Measurements from ENCODE around the gene TAF3.

TAF3 gene

GRCh38 chr10:7944537-7944936 lies 126.2 kb downstream of the TAF3 start:
- H3K4me3 ChIP-seq (ENCODE audit: low read depth, low read length), result no peak overlapping the region
- in situ Hi-C loops (cut with HindIII; ENCODE audit: low sequenced_read_pairs), result no loop called here
- DNase-seq (ENCODE audit: low read depth), result no peak
- TF ChIP-seq, protein P1, sequence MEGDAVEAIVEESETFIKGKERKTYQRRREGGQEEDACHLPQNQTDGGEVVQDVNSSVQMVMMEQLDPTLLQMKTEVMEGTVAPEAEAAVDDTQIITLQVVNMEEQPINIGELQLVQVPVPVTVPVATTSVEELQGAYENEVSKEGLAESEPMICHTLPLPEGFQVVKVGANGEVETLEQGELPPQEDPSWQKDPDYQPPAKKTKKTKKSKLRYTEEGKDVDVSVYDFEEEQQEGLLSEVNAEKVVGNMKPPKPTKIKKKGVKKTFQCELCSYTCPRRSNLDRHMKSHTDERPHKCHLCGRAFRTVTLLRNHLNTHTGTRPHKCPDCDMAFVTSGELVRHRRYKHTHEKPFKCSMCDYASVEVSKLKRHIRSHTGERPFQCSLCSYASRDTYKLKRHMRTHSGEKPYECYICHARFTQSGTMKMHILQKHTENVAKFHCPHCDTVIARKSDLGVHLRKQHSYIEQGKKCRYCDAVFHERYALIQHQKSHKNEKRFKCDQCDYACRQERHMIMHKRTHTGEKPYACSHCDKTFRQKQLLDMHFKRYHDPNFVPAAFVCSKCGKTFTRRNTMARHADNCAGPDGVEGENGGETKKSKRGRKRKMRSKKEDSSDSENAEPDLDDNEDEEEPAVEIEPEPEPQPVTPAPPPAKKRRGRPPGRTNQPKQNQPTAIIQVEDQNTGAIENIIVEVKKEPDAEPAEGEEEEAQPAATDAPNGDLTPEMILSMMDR (IDR thresholded peaks at IDR 0.05; ENCODE audit: low read depth, low read length, missing control alignments), result no peak

GRCh38 chr10:7945034-7945433 lies 126.7 kb downstream of the TAF3 start:
- H3K4me3 ChIP-seq (ENCODE audit: low read depth, low read length), result no peak overlapping the region
- DNase-seq (ENCODE audit: low read depth), result no peak
- in situ Hi-C loops (cut with HindIII; ENCODE audit: low sequenced_read_pairs), result no loop called here
- TF ChIP-seq, protein P1 (IDR thresholded peaks at IDR 0.05; ENCODE audit: low read depth, low read length, missing control alignments), result no peak

GRCh38 chr10:7945469-7946187 lies 127.3 kb downstream of the TAF3 start:
- no peak for DNase-seq (ENCODE audit: low read depth)
- in situ Hi-C loops (cut with HindIII; ENCODE audit: low sequenced_read_pairs), result no loop called here
- H3K4me3 ChIP-seq (ENCODE audit: low read depth, low read length), result no peak overlapping the region
- TF ChIP-seq, protein P1 (IDR thresholded peaks at IDR 0.05; ENCODE audit: low read depth, low read length, missing control alignments), result no peak

- no peak for DNase-seq (ENCODE audit: low read depth)
Measured at GRCh38 chr10:7948371-7949000, 130.2 kb downstream of the TAF3 start.

DNA sequence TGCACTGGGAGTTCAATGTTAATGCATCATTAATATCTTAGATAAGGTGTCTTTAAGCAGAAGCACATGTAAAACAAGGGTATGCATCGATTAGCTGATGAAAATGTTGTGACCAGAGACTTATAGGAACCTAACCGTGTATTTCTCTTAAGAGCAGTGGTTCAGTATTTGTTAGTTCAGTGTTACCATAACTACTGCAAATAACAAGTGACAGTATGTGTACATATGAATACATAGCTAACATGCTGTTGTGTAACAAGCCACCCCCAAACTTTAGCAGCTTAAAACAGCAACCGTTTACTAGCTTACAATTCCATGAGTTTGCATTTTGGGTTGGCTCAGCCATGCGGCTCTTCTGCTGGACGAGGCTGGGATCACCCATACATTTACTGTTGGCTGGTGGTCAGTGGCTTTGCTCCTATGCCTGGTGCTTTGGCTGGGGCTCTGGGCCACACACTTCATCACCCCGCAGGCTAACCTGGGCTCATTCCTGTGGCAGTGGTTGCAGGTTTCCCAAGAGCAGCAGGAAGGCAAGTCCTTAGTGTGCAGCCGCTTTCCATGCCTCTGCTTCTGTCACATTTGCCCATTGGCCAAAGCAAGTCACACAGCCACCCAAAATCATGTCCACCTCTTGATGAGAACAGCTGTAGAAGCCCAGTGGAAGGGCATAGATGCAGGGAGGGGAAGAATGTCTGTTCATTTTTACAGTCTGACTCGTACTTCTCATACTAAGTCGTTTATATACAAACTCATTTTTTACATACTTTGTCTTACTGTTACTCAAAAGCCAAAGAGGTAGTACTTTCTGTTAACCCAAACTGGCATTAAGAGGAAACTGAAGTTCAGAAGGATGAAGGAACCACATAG lies 132.9 kb downstream of the TAF3 start:
- no peak for DNase-seq (ENCODE audit: low read depth)
- H3K4me3 ChIP-seq (ENCODE audit: low read depth, low read length), result no peak overlapping the region
- TF ChIP-seq, protein P1 (IDR thresholded peaks at IDR 0.05; ENCODE audit: low read depth, low read length, missing control alignments), result no peak
- in situ Hi-C loops (cut with HindIII; ENCODE audit: low sequenced_read_pairs), result no loop called here

More at GRCh38 chr10:7948371-7949000, 130.2 kb downstream of the TAF3 start:
- in situ Hi-C loops (cut with HindIII; ENCODE audit: low sequenced_read_pairs), result no loop called here
- TF ChIP-seq, protein P1 (IDR thresholded peaks at IDR 0.05; ENCODE audit: low read depth, low read length, missing control alignments), result no peak
- H3K4me3 ChIP-seq (ENCODE audit: low read depth, low read length), result no peak overlapping the region

DNA sequence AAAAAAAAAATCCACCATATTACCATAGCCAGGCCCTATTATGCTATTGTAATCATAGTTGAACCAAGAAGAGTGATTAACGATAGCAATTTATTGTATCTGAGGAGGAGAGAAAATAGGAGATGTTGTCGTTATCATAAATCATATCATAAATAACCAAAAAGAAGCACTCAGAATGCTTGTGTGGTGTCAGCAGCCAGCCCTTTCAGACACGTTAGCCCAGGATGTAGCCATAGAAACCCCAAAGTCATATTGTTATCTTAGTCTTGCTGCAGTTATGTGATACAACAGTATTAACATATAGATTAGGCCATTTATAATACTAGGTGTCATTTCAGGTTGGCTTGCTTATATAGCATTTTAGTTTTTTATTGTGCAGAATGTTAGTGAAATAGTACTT lies 134.0 kb downstream of the TAF3 start:
- no peak for DNase-seq (ENCODE audit: low read depth)
- TF ChIP-seq, protein P1 (IDR thresholded peaks at IDR 0.05; ENCODE audit: low read depth, low read length, missing control alignments), result no peak
- in situ Hi-C loops (cut with HindIII; ENCODE audit: low sequenced_read_pairs), result no loop called here
- no peak overlapping the region for H3K4me3 ChIP-seq (ENCODE audit: low read depth, low read length)
